Calu3 (cell line): Measurements from ENCODE around the gene OR2W3. TPM values are rescaled to one million over a fixed set of nuclear protein-coding genes. Genes with fewer than 3 reads are reported as not detected.

Source experiments
- BruUV-seq: library from RNA; stranded (reverse); fragments of 400-500 nt; replicated peaks from 2 replicates; lab custom pipeline; 2021; lab: Mats Ljungman, UMichigan
- CTCF ChIA-PET: fragments of 300-600 bp; sonication (Branson Sonifier 250); formaldehyde crosslinking; loops from one replicate; lab custom pipeline; 2022; ENCODE audit warnings: antibody characterized with exemption; lab: Charles Lee
- DNase-seq: peaks from one replicate; pipeline ENCODE4 v3.0.0; 2022
- H3K27ac Mint-ChIP-seq: one replicate; pipeline ENCODE4 v1.8.0; 2022; ENCODE audit warnings: mixed read lengths; ENCODE audit not compliant: unreplicated experiment
- H3K27me3 Mint-ChIP-seq: one replicate; pipeline ENCODE4 v1.8.0; 2022; ENCODE audit warnings: mixed read lengths; ENCODE audit not compliant: unreplicated experiment
- H3K36me3 Mint-ChIP-seq: one replicate; pipeline ENCODE4 v1.8.0; 2022; ENCODE audit warnings: mild to moderate bottlenecking, moderate library complexity, mixed read lengths; ENCODE audit not compliant: insufficient read depth, unreplicated experiment
- H3K4me1 Mint-ChIP-seq: one replicate; pipeline ENCODE4 v1.8.0; 2022; ENCODE audit warnings: mild to moderate bottlenecking, low read depth, mixed read lengths; ENCODE audit not compliant: unreplicated experiment
- H3K4me3 Mint-ChIP-seq: one replicate; pipeline ENCODE4 v1.8.0; 2022; ENCODE audit warnings: mild to moderate bottlenecking, low read depth, moderate library complexity, mixed read lengths; ENCODE audit not compliant: unreplicated experiment
- H3K9me3 Mint-ChIP-seq: one replicate; pipeline ENCODE4 v1.8.0; 2022; ENCODE audit warnings: low read depth, mixed read lengths; ENCODE audit not compliant: unreplicated experiment
- CTCF ChIP-seq: fragments of 200-600 bp; IDR thresholded peaks from one replicate; pipeline ENCODE4 v1.8.0; 2022; ENCODE audit warnings: antibody characterized with exemption; ENCODE audit not compliant: unreplicated experiment
- intact Hi-C: fragments of 100-400 bp; cut with micrococcal nuclease; formaldehyde crosslinking; loops from one replicate; pipeline ENCODE4 v1.10.0; 2022; ENCODE audit not compliant: unreplicated experiment
- total RNA-seq: library from RNA; stranded (reverse); gene quantifications from 2 replicates; pipeline ENCODE4 v1.2.3, GENCODE V29; 2022

OR2W3 gene
- total RNA-seq, 1 experiment from 2014 or later, result not detected

- Mint-ChIP-seq H3K9me3 (peaks cover 26% of the 10 kb centered on the region), H3K36me3 (no peaks in the 10 kb centered on the region), H3K27ac (no peak overlapping the region), H3K27me3 (no peaks in the 10 kb centered on the region), H3K4me1 (no peaks in the 10 kb centered on the region), H3K4me3 (no peak overlapping the region)
- intact Hi-C loops, result no loop called here
- BruUV-seq, result no TSS peak
- no peak for DNase-seq
- CTCF ChIA-PET, result no interaction called here
- TF ChIP-seq CTCF, result no peak
These were observed 10.6 kb downstream of the OR2W3 start for GRCh38 chr1:247905910-247906503.

GRCh38 chr1:247906504-247907047 is 11.2 kb downstream of the OR2W3 start:
- H3K27ac Mint-ChIP-seq, result no peak overlapping the region
- intact Hi-C loops, result no loop called here
- no TSS peak for BruUV-seq
- DNase-seq, result no peak
- H3K4me3 Mint-ChIP-seq, result peak overlapping the region; percentile 12
- H3K36me3 Mint-ChIP-seq, result no peaks in the 10 kb centered on the region
- no peak for TF ChIP-seq CTCF
- no peaks in the 10 kb centered on the region for H3K27me3 Mint-ChIP-seq
- peaks cover 26% of the 10 kb centered on the region for H3K9me3 Mint-ChIP-seq
- H3K4me1 Mint-ChIP-seq, result no peaks in the 10 kb centered on the region
- CTCF ChIA-PET, result no interaction called here

GRCh38 chr1:247908766-247909165 is 13.4 kb downstream of the OR2W3 start:
- no peaks in the 10 kb centered on the region for H3K36me3 Mint-ChIP-seq
- no peaks in the 10 kb centered on the region for H3K4me1 Mint-ChIP-seq
- no peak for DNase-seq
- peaks cover 33% of the 10 kb centered on the region for H3K9me3 Mint-ChIP-seq
- CTCF ChIA-PET, result no interaction called here
- H3K27ac Mint-ChIP-seq, result no peak overlapping the region
- BruUV-seq, result no TSS peak
- TF ChIP-seq CTCF, result no peak
- no peak overlapping the region for H3K4me3 Mint-ChIP-seq
- no peaks in the 10 kb centered on the region for H3K27me3 Mint-ChIP-seq
- intact Hi-C loops, result no loop called here

GRCh38 chr1:247913786-247914185 is 18.4 kb downstream of the OR2W3 start:
- H3K27ac Mint-ChIP-seq, result no peak overlapping the region
- no peak overlapping the region for H3K4me3 Mint-ChIP-seq
- no peak for TF ChIP-seq CTCF
- H3K9me3 Mint-ChIP-seq, result peaks cover 26% of the 10 kb centered on the region
- no peaks in the 10 kb centered on the region for H3K36me3 Mint-ChIP-seq
- intact Hi-C loops, result no loop called here
- DNase-seq, result no peak
- CTCF ChIA-PET, result no interaction called here
- H3K27me3 Mint-ChIP-seq, result no peaks in the 10 kb centered on the region
- no TSS peak for BruUV-seq
- no peaks in the 10 kb centered on the region for H3K4me1 Mint-ChIP-seq
